OCI-LY7 (cell line): ENCODE results near the gene PDE6H. TPM values are rescaled to one million over a fixed set of nuclear protein-coding genes. Genes with fewer than 3 reads are reported as not detected.

ENCODE experiments used
- BruUV-seq: library from RNA; stranded (reverse); fragments of 400-500 nt; replicated peaks from 2 replicates; lab custom pipeline; 2021; lab: Mats Ljungman, UMichigan
- CTCF ChIA-PET: fragments of 300-600 bp; sonication (Branson Sonifier 250); formaldehyde crosslinking; loops from one replicate; lab custom pipeline; 2022; ENCODE audit warnings: antibody characterized with exemption; ENCODE audit not compliant: unreplicated experiment; lab: Charles Lee
- POLR2A ChIA-PET: fragments of 300-600 bp; sonication (Branson Sonifier 250); formaldehyde crosslinking; loops from one replicate; lab custom pipeline; 2022; ENCODE audit warnings: antibody characterized with exemption; lab: Charles Lee
- DNase-seq: peaks from one replicate; pipeline ENCODE4 v3.0.0-alpha.2; 2015; ENCODE audit warnings: low spot score
- H2AFZ ChIP-seq: fragments of 200-600 bp; sonication (generic), shearing (Covaris generic); 2 replicates; pipeline ENCODE4 v1.6.1; 2014; ENCODE audit warnings: mild to moderate bottlenecking, antibody characterized with exemption, low read length, moderate library complexity
- H3K27ac ChIP-seq: fragments of 200-600 bp; sonication (generic); 2 replicates; pipeline ENCODE4 v1.5.1; 2014; ENCODE audit warnings: mixed run types, low read depth, mild to moderate bottlenecking, moderate library complexity, low read length, inconsistent platforms; ENCODE audit not compliant: poor library complexity, severe bottlenecking
- H3K36me3 ChIP-seq: fragments of 200-600 bp; sonication (generic); 2 replicates; pipeline ENCODE4 v1.6.1; 2014; ENCODE audit warnings: mild to moderate bottlenecking, antibody characterized with exemption, low read length, moderate library complexity, mixed read lengths; ENCODE audit not compliant: insufficient read depth
- H3K4me1 ChIP-seq: fragments of 200-600 bp; sonication (generic); 2 replicates; pipeline ENCODE4 v1.5.1; 2014; ENCODE audit warnings: mild to moderate bottlenecking, low read length; ENCODE audit not compliant: insufficient read depth, poor library complexity, severe bottlenecking
- H3K4me2 ChIP-seq: fragments of 200-600 bp; sonication (generic); 2 replicates; pipeline ENCODE4 v1.6.1; 2014; ENCODE audit warnings: mild to moderate bottlenecking, low read length
- H3K4me3 ChIP-seq: fragments of 200-600 bp; sonication (generic); 2 replicates; pipeline ENCODE4 v1.5.1; 2014; ENCODE audit warnings: mild to moderate bottlenecking, low read depth, low read length; ENCODE audit not compliant: poor library complexity, severe bottlenecking
- H3K79me2 ChIP-seq: fragments of 200-600 bp; sonication (generic); 2 replicates; pipeline ENCODE4 v1.6.1; 2016; ENCODE audit warnings: low read depth, mild to moderate bottlenecking, low read length, moderate library complexity, mixed read lengths; ENCODE audit not compliant: insufficient read depth
- H3K9me2 ChIP-seq: fragments of 200-600 bp; sonication (generic); 2 replicates; pipeline ENCODE4 v1.6.1; 2016; ENCODE audit warnings: mild to moderate bottlenecking, low read length, mixed read lengths; ENCODE audit not compliant: insufficient read depth
- H3K9me3 ChIP-seq: fragments of 200-600 bp; sonication (generic); 2 replicates; pipeline ENCODE4 v1.6.1; 2014; ENCODE audit warnings: mild to moderate bottlenecking, mixed run types, low read length, mixed read lengths
- H4K20me1 ChIP-seq: fragments of 200-600 bp; sonication (generic); 2 replicates; pipeline ENCODE4 v1.6.1; 2014; ENCODE audit warnings: mild to moderate bottlenecking, antibody characterized with exemption, low read length, moderate library complexity, mixed read lengths; ENCODE audit not compliant: insufficient read depth
- EZH2phosphoT487 ChIP-seq: fragments of 200-600 bp; sonication (generic); IDR thresholded peaks from 2 replicates; pipeline ENCODE4 v1.6.1; 2018; ENCODE audit warnings: low read depth, borderline replicate concordance, mild to moderate bottlenecking, mixed run types, antibody characterized with exemption, low read length, moderate library complexity, mixed read lengths
- intact Hi-C: fragments of 100-400 bp; cut with micrococcal nuclease; formaldehyde crosslinking; loops from one replicate; pipeline ENCODE4 v1.10.0; 2022; ENCODE audit not compliant: unreplicated experiment
- total RNA-seq, 2 experiments: library from RNA; depleted of rRNA in 1 of 2; stranded (reverse); fragments of >200 nt in 1 of 2; shearing (Covaris generic) in 1 of 2; gene quantifications; 2 replicates each; pipeline ENCODE4 v1.2.3, GENCODE V29; 2014 to 2022
- TF ChIP-seq, protein P1 (sequence below): fragments of 200-600 bp; sonication (generic); conservative IDR thresholded peaks from 2 replicates; pipeline ENCODE4 v1.5.1; 2014; ENCODE audit warnings: mild to moderate bottlenecking, antibody characterized with exemption, low read length, moderate library complexity, mixed read lengths

Gene PDE6H
- total RNA-seq, 2 experiments from 2014 or later = not detected

DNA sequence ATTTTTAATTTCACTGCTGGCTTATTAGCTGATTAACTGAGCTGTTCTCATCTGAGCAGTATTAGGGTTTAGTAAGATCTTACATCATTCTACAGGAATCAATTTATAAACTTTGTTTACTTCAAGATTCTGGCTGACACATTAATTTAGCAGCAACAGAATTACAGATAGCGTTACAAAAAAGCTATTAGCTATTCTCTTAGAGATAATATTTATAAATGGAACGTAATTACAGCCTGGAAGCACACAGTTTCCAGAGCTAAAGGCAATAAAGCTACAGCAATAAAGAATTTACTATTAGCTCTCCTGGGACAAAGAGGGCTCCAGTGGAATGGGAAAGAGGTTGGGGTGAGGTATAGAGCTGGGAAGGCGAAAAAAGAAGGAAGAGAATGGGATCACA, 34.7 kb downstream of the PDE6H start:
- no peak for DNase-seq
- H4K20me1 ChIP-seq = no peaks in the 10 kb centered on the region
- H3K36me3 ChIP-seq = no peaks in the 10 kb centered on the region
- intact Hi-C loops = no loop called here
- BruUV-seq = no TSS peak
- H2AFZ ChIP-seq = no peak overlapping the region
- TF ChIP-seq EZH2phosphoT487 = no peak
- TF ChIP-seq, protein P1, sequence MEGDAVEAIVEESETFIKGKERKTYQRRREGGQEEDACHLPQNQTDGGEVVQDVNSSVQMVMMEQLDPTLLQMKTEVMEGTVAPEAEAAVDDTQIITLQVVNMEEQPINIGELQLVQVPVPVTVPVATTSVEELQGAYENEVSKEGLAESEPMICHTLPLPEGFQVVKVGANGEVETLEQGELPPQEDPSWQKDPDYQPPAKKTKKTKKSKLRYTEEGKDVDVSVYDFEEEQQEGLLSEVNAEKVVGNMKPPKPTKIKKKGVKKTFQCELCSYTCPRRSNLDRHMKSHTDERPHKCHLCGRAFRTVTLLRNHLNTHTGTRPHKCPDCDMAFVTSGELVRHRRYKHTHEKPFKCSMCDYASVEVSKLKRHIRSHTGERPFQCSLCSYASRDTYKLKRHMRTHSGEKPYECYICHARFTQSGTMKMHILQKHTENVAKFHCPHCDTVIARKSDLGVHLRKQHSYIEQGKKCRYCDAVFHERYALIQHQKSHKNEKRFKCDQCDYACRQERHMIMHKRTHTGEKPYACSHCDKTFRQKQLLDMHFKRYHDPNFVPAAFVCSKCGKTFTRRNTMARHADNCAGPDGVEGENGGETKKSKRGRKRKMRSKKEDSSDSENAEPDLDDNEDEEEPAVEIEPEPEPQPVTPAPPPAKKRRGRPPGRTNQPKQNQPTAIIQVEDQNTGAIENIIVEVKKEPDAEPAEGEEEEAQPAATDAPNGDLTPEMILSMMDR = no peak
- no peaks in the 10 kb centered on the region for H3K9me2 ChIP-seq
- H3K4me1 ChIP-seq = no peaks in the 10 kb centered on the region
- no peaks in the 10 kb centered on the region for H3K9me3 ChIP-seq
- ChIA-PET CTCF (no interaction called here), POLR2A (interaction anchor here (1.6 kb wide), 1 partner anchor 12 kb away, joined by 9 read pairs; no protein-coding TSS in a partner anchor)
- H3K4me2 ChIP-seq = no peak overlapping the region
- H3K79me2 ChIP-seq = no peaks in the 10 kb centered on the region
- H3K27ac ChIP-seq = no peak overlapping the region
- no peak overlapping the region for H3K4me3 ChIP-seq

DNA sequence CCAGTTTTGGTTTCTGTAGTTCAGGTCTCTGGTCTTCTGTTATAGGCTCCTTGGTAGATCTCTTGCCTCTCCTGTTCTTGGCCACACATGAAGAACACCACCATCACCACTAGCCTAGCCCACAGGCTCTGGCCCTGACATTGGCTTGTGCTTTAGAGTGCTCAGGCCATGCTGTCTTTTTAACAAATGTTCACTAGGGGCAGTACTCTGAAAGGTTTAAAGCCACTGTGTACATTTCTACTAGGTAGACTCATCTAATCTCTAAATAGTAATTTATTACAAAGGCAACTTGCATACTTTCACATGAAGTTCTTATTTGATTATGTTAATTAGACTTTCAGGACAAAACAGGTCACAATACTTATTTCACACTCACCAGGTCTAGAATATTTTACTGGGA, 38.3 kb downstream of the PDE6H start:
- BruUV-seq = no TSS peak
- Histone ChIP-seq H3K9me2 (no peaks in the 10 kb centered on the region), H4K20me1 (no peaks in the 10 kb centered on the region), H3K79me2 (no peaks in the 10 kb centered on the region), H3K4me2 (no peak overlapping the region), H3K4me3 (no peak overlapping the region), H3K9me3 (no peaks in the 10 kb centered on the region), H3K36me3 (no peaks in the 10 kb centered on the region), H3K4me1 (no peaks in the 10 kb centered on the region), H2AFZ (no peak overlapping the region), H3K27ac (no peak overlapping the region)
- TF ChIP-seq EZH2phosphoT487 = no peak
- TF ChIP-seq, protein P1 = peak; percentile 66
- ChIA-PET POLR2A (no interaction called here), CTCF (no interaction called here)
- DNase-seq = peak; percentile 23
- intact Hi-C loops = no loop called here

DNA sequence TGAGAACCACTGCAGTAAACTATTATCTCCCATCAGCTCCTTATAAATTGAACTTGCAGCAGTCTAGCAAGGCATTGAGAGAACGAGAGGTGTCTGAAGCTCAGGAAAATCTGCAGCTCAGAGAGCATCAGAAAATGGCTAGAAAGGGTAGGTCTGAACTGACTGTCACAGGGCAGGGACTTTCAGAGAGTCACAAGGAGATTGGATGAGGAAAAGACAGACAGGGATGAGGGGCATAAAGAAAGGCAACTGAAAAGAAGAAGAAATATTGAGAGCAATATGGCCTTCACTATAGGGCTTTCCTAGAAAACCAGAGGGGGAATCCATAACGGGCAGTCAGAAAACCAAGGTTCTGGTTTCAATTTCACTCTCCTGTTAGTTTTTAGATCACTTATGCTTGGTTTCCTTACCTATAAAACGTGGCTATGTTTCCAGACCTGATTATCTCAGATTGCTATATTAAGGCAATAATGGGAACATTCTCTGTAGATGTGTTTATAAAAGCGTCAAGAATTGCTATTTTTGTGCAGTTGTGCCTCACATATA, 40.9 kb downstream of the PDE6H start:
- H3K9me3 ChIP-seq = no peaks in the 10 kb centered on the region
- no peaks in the 10 kb centered on the region for H3K9me2 ChIP-seq
- H3K4me1 ChIP-seq = no peaks in the 10 kb centered on the region
- intact Hi-C loops = no loop called here
- no TSS peak for BruUV-seq
- no peak for TF ChIP-seq EZH2phosphoT487
- no peaks in the 10 kb centered on the region for H4K20me1 ChIP-seq
- CTCF ChIA-PET = no interaction called here
- H3K79me2 ChIP-seq = no peaks in the 10 kb centered on the region
- no peak overlapping the region for H3K4me3 ChIP-seq
- H3K4me2 ChIP-seq = no peak overlapping the region
- H2AFZ ChIP-seq = no peak overlapping the region
- DNase-seq = no peak
- no peak overlapping the region for H3K27ac ChIP-seq
- H3K36me3 ChIP-seq = no peaks in the 10 kb centered on the region
- POLR2A ChIA-PET = no interaction called here
